ENCODE measurements around the gene PRXL2A. TPM values are rescaled to one million over a fixed set of nuclear protein-coding genes. Genes with fewer than 3 reads are reported as not detected.

Gene PRXL2A
- total RNA-seq, 2 donors from 2014 or later: 0.94 to 1.5 TPM

DNA sequence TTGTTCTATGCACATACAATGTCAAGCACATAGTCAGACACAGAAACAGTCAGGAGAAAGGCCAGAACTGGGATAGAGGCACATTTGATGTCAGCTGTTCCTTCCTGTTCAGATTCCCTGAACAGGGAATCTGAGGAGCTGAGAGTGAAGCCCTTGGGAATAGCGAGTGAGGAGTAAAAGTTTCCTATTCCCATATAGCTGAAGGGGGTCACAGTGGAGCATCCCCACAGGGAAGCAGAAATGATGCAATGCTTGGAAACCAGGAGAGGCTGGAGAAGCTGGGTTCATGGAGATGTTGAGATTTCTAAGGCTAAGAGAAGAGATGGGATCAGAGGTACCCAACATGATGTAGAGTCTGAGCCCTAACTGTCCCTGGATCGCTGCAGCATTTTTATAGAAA is 11.3 kb upstream of the PRXL2A start:
- Mint-ChIP-seq H3K36me3 (ENCODE audit: low read depth) (no peaks in the 10 kb centered on the region), H3K4me1 (no peaks in the 10 kb centered on the region), H3K4me3 (no peak overlapping the region), H3K27ac (no peak overlapping the region), H3K27me3 (peaks cover 9% of the 10 kb centered on the region)
- DNase-seq (no peak), ATAC-seq (no peak)
- no peaks in the 10 kb centered on the region for H3K9me3 ChIP-seq (ENCODE audit: control insufficient read depth, low read length, poor library complexity, severe bottlenecking)

DNA sequence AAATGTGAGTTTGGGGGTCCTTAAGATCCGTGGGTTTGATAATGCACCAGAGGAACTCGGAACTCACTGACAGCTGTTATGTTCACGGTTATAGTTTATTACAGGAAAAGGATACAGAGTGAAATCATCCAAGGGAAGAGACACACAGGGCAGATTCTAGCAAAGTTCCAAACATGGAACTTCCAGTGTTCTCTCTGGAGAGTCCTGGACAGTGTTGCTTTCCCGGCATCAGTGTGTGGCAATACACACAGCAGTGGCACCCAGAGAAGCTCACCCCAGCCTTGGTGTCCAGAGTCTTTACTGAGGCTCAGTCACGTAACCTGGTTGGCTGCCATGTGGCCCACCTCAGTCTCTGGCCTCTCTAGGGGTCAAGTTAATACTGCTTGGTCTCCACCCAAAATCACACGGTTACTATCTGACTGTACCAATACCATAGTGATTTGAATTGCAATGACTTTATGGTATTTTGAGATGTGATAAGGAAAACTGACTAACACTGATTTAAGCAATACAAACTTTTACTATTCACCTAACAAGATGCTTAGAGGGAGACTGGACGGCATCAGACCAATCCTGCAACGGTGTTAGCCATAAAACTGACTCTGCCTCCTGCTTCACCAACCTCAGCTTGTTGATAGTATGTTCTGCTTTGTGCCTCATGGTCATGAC is 8.1 kb upstream of the PRXL2A start:
- Mint-ChIP-seq H3K4me1 (no peaks in the 10 kb centered on the region), H3K27me3 (no peaks in the 10 kb centered on the region), H3K4me3 (no peak overlapping the region), H3K36me3 (ENCODE audit: low read depth) (no peaks in the 10 kb centered on the region), H3K27ac (no peak overlapping the region)
- H3K9me3 ChIP-seq (ENCODE audit: control insufficient read depth, low read length, poor library complexity, severe bottlenecking): no peaks in the 10 kb centered on the region
- DNase-seq (no peak), ATAC-seq (no peak)

DNA sequence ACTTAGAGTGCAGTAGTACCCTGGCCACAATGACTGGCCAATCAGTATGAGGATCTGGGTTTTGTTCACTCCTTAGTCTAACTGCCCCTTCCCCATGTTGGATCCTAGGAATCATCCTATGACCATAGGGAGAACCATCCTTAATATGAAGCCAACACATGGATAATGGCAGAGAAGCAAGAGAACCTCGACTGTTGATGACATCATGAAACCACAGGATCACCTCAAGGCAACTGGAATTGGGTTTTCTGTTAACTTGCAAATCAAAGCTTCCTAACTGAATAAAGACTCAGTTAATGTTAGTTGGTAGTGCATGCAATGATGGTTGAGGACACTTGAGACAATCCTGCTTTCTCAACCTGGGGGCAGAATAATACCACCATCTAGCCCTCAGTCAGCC is 3.3 kb upstream of the PRXL2A start:
- Mint-ChIP-seq H3K27me3 (peaks cover 8% of the 10 kb centered on the region), H3K27ac (no peak overlapping the region), H3K4me3 (no peak overlapping the region), H3K36me3 (ENCODE audit: low read depth) (no peaks in the 10 kb centered on the region), H3K4me1 (peaks cover 6% of the 10 kb centered on the region)
- ATAC-seq (no peak), DNase-seq (no peak)
- no peaks in the 10 kb centered on the region for H3K9me3 ChIP-seq (ENCODE audit: control insufficient read depth, low read length, poor library complexity, severe bottlenecking)

GRCh38 chr10:80405626-80406025 is 2.7 kb upstream of the PRXL2A start:
- no peak overlapping the region for H3K4me3 Mint-ChIP-seq
- H3K4me1 Mint-ChIP-seq: peaks cover 7% of the 10 kb centered on the region
- H3K9me3 ChIP-seq (ENCODE audit: control insufficient read depth, low read length, poor library complexity, severe bottlenecking): no peaks in the 10 kb centered on the region
- no peaks in the 10 kb centered on the region for H3K36me3 Mint-ChIP-seq (ENCODE audit: low read depth)
- H3K27me3 Mint-ChIP-seq: peaks cover 8% of the 10 kb centered on the region
- ATAC-seq (no peak), DNase-seq (no peak)
- no peak overlapping the region for H3K27ac Mint-ChIP-seq

- Mint-ChIP-seq H3K27ac (no peak overlapping the region), H3K36me3 (ENCODE audit: low read depth) (no peaks in the 10 kb centered on the region)
These were observed 2.1 kb upstream of the PRXL2A start for GRCh38 chr10:80406204-80406603.

GRCh38 chr10:80407812-80408241 is 524 bp upstream of the PRXL2A start:
- Mint-ChIP-seq H3K27ac (peak overlapping the region; percentile 86), H3K36me3 (ENCODE audit: low read depth) (no peaks in the 10 kb centered on the region)
- DNase-seq: no peak

More at GRCh38 chr10:80406204-80406603, 2.1 kb upstream of the PRXL2A start:
- Mint-ChIP-seq H3K27me3 (peaks cover 8% of the 10 kb centered on the region), H3K4me3 (no peak overlapping the region), H3K4me1 (peaks cover 11% of the 10 kb centered on the region)
- no peak for ATAC-seq
- no peaks in the 10 kb centered on the region for H3K9me3 ChIP-seq (ENCODE audit: control insufficient read depth, low read length, poor library complexity, severe bottlenecking)
- DNase-seq: no peak

DNA sequence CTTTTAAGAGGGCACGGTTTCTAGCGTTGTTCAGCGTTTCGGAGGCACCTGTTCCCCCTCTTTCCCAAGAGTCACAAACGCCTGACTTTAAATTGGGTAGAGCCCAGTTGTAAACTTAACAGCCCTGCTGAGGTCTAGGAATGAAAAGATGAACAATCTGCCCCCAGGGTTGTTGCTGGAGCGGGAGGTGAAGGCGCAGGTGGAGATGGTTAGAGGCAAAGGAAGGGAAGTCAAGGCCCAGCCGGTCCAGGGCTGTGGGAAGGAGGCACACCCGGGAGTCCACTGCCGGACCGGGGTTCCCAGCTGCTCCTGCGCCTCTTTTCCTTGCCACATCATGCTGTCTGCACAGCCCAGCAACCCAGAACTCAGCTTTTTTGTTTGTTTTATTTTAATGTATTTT is 770 bp downstream of the PRXL2A start:
- no peaks in the 10 kb centered on the region for H3K36me3 Mint-ChIP-seq (ENCODE audit: low read depth)
- H3K27ac Mint-ChIP-seq: no peak overlapping the region
- DNase-seq: no peak
- ATAC-seq: no peak
- peak overlapping the region; percentile 95 for H3K4me3 Mint-ChIP-seq
- H3K4me1 Mint-ChIP-seq: peaks cover 18% of the 10 kb centered on the region
- peaks cover 8% of the 10 kb centered on the region for H3K27me3 Mint-ChIP-seq
- H3K9me3 ChIP-seq (ENCODE audit: control insufficient read depth, low read length, poor library complexity, severe bottlenecking): no peaks in the 10 kb centered on the region

More at GRCh38 chr10:80407812-80408241, 524 bp upstream of the PRXL2A start:
- peak; percentile 23 for ATAC-seq
- H3K27me3 Mint-ChIP-seq: peaks cover 8% of the 10 kb centered on the region
- H3K4me3 Mint-ChIP-seq: peak overlapping the region; percentile 95
- H3K9me3 ChIP-seq (ENCODE audit: control insufficient read depth, low read length, poor library complexity, severe bottlenecking): no peaks in the 10 kb centered on the region
- H3K4me1 Mint-ChIP-seq: peaks cover 16% of the 10 kb centered on the region

DNA sequence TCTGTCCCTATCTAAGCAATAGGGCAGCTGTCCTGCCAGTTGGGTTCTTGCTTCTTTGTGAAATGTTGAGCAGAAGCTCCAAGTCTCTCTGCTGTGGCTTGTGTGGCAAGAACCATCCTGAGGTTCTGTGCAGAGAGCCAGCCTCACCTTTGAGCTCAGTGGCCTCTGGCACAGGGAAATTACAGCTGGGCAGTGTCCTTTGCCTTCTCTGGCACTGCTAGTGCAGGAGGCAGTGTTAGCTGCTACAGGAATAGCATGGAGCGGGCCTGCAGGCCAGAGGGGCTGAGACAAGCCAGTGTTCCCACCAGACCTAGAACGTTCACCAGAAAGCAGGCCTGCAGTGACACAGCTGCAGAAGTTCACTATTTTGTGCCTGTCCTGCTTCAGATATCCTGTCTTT is 1.8 kb downstream of the PRXL2A start:
- Mint-ChIP-seq H3K27ac (no peak overlapping the region), H3K4me3 (peak overlapping the region; percentile 21), H3K4me1 (peaks cover 18% of the 10 kb centered on the region), H3K27me3 (peaks cover 8% of the 10 kb centered on the region), H3K36me3 (ENCODE audit: low read depth) (no peaks in the 10 kb centered on the region)
- ATAC-seq (no peak), DNase-seq (no peak)
- no peaks in the 10 kb centered on the region for H3K9me3 ChIP-seq (ENCODE audit: control insufficient read depth, low read length, poor library complexity, severe bottlenecking)

DNA sequence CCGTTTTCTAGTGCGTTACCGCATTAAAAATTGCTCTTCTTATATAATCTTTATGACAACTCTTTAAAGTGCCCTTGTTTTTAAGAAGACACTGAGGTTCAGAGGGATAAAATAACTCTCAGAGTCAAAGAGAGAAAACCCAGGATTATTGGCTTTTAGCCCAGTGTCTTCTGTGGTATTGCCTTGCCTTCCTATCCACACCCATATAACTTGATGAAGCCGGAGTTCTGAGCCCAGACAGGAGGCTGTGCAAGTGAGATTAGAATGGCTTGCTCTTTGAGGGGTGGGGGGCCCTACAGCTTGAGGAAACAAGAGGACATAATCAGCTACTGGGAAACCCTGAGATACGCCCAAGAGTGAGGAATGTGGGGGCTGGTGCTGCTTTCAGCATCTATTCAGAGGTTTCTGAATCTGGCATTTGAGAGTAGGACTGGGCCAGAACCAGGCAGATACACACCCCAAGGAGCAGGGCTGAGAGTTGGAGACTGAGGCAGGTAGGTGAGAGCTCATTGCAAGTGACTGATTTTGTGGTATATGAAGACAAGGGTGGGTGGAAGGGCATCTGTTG is 2.3 kb downstream of the PRXL2A start:
- H3K4me3 Mint-ChIP-seq: peak overlapping the region; percentile 50
- H3K27ac Mint-ChIP-seq: no peak overlapping the region
- peaks cover 8% of the 10 kb centered on the region for H3K27me3 Mint-ChIP-seq
- no peaks in the 10 kb centered on the region for H3K36me3 Mint-ChIP-seq (ENCODE audit: low read depth)
- ATAC-seq (no peak), DNase-seq (no peak)
- peaks cover 20% of the 10 kb centered on the region for H3K4me1 Mint-ChIP-seq
- H3K9me3 ChIP-seq (ENCODE audit: control insufficient read depth, low read length, poor library complexity, severe bottlenecking): no peaks in the 10 kb centered on the region

GRCh38 chr10:80411267-80411668 is 2.9 kb downstream of the PRXL2A start:
- Mint-ChIP-seq H3K4me3 (no peak overlapping the region), H3K36me3 (ENCODE audit: low read depth) (no peaks in the 10 kb centered on the region), H3K27me3 (peaks cover 8% of the 10 kb centered on the region), H3K4me1 (peaks cover 20% of the 10 kb centered on the region), H3K27ac (no peak overlapping the region)
- no peak for ATAC-seq
- DNase-seq: no peak
- H3K9me3 ChIP-seq (ENCODE audit: control insufficient read depth, low read length, poor library complexity, severe bottlenecking): no peaks in the 10 kb centered on the region

- no peaks in the 10 kb centered on the region for H3K9me3 ChIP-seq (ENCODE audit: control insufficient read depth, low read length, poor library complexity, severe bottlenecking)
- Mint-ChIP-seq H3K27me3 (peaks cover 8% of the 10 kb centered on the region), H3K4me1 (peaks cover 20% of the 10 kb centered on the region), H3K27ac (no peak overlapping the region), H3K4me3 (no peak overlapping the region), H3K36me3 (ENCODE audit: low read depth) (no peaks in the 10 kb centered on the region)
- DNase-seq (no peak), ATAC-seq (no peak)
These were observed 3.4 kb downstream of the PRXL2A start for GRCh38 chr10:80411681-80412220.

- DNase-seq (no peak), ATAC-seq (no peak)
- H3K9me3 ChIP-seq (ENCODE audit: control insufficient read depth, low read length, poor library complexity, severe bottlenecking): no peaks in the 10 kb centered on the region
- no peak overlapping the region for H3K27ac Mint-ChIP-seq
- peaks cover 5% of the 10 kb centered on the region for H3K27me3 Mint-ChIP-seq
- peaks cover 20% of the 10 kb centered on the region for H3K4me1 Mint-ChIP-seq
- H3K4me3 Mint-ChIP-seq: no peak overlapping the region
- H3K36me3 Mint-ChIP-seq (ENCODE audit: low read depth): no peaks in the 10 kb centered on the region
These were observed 4.1 kb downstream of the PRXL2A start for GRCh38 chr10:80412486-80412885.

DNA sequence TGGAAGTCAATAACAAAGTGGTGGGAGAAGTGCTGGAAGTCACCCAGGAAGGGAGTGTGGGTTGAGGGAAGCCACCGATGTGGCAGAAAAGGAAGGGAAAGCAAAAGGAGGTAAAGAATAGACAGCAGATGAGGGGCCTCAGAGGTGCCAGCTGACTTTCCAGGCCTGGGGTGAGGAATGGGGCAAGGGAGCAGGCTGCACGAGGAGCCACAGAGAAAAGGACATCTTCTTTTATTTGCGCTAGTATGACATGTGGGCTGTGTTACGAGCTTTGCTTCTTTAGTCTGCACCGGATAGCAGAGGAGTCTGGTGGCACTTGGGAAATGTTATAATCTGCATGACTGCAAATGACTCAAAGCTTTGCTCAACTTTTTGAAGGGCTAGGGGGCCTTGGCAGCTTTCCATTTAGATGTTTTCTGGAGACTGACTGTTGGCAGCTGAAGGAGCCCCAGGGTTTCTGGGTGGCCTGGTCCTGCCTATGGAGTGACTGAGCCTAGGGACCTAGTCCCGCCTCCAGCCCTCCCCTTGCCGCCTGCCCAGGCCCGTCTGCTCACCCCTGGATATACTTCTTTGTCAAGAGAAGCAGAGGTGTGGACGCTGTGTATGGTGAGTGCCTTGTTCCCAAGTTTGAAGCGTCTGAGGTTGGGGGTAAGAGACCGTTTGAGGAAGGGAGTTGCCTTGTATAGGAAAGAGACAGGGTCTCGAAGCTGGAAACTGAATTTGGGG is 5.1 kb downstream of the PRXL2A start:
- H3K4me1 Mint-ChIP-seq: peaks cover 14% of the 10 kb centered on the region
- ATAC-seq: no peak

More for the DNA sequence above, 5.1 kb downstream of the PRXL2A start:
- Mint-ChIP-seq H3K27ac (no peak overlapping the region), H3K4me3 (no peak overlapping the region), H3K36me3 (ENCODE audit: low read depth) (no peaks in the 10 kb centered on the region), H3K27me3 (no peaks in the 10 kb centered on the region)
- DNase-seq: no peak
- H3K9me3 ChIP-seq (ENCODE audit: control insufficient read depth, low read length, poor library complexity, severe bottlenecking): no peaks in the 10 kb centered on the region

Data from T-helper 17 cell (primary cell).